Activated naive CD4-positive, alpha-beta T cell treated with anti-CD3 and anti-CD28 coated beads, Interleukin-2, amount 10 ng/mL, durations not matched to agents 7 days and 5 days (primary cell): Measurements from ENCODE around the gene SLC29A4.
"Not testable (repeated sequence)": the region's sequence is repeated elsewhere in the genome, so short reads cannot be mapped to it uniquely, and the experiment has no call there.

Experiments used
- CTCF ChIA-PET: fragments of 350-600 bp; sonication (Branson Sonifier 250); formaldehyde crosslinking; loops from one replicate; lab custom pipeline; 2021; ENCODE audit warnings: antibody characterized with exemption; lab: Charles Lee
- DNase-seq: peaks from one replicate; pipeline ENCODE4 v3.0.0-alpha.2; 2020
- H3K27ac Mint-ChIP-seq: one replicate; pipeline ENCODE4 v1.8.0; 2021; ENCODE audit warnings: mild to moderate bottlenecking, moderate library complexity, mixed read lengths
- H3K27me3 Mint-ChIP-seq: one replicate; pipeline ENCODE4 v1.8.0; 2021; ENCODE audit warnings: mild to moderate bottlenecking, mixed read lengths
- H3K36me3 Mint-ChIP-seq: one replicate; pipeline ENCODE4 v1.8.0; 2021; ENCODE audit warnings: mixed read lengths
- H3K4me1 Mint-ChIP-seq: one replicate; pipeline ENCODE4 v1.8.0; 2021; ENCODE audit warnings: mixed read lengths
- H3K4me3 Mint-ChIP-seq: one replicate; pipeline ENCODE4 v1.8.0; 2021; ENCODE audit warnings: mild to moderate bottlenecking, moderate library complexity, mixed read lengths
- H3K9me3 Mint-ChIP-seq: one replicate; pipeline ENCODE4 v1.8.0; 2021; ENCODE audit warnings: mixed read lengths

Gene SLC29A4

GRCh38 chr7:5296015-5296610, 13.4 kb downstream of the SLC29A4 start:
- CTCF ChIA-PET: no interaction called here
- peaks cover 73% of the 10 kb centered on the region for H3K27me3 Mint-ChIP-seq
- peak overlapping the region; percentile 31 for H3K4me3 Mint-ChIP-seq
- H3K36me3 Mint-ChIP-seq: no peaks in the 10 kb centered on the region
- peak; percentile 51 for DNase-seq
- no peak overlapping the region for H3K27ac Mint-ChIP-seq
- peaks cover 12% of the 10 kb centered on the region for H3K4me1 Mint-ChIP-seq
- H3K9me3 Mint-ChIP-seq: peaks cover 7% of the 10 kb centered on the region

DNA sequence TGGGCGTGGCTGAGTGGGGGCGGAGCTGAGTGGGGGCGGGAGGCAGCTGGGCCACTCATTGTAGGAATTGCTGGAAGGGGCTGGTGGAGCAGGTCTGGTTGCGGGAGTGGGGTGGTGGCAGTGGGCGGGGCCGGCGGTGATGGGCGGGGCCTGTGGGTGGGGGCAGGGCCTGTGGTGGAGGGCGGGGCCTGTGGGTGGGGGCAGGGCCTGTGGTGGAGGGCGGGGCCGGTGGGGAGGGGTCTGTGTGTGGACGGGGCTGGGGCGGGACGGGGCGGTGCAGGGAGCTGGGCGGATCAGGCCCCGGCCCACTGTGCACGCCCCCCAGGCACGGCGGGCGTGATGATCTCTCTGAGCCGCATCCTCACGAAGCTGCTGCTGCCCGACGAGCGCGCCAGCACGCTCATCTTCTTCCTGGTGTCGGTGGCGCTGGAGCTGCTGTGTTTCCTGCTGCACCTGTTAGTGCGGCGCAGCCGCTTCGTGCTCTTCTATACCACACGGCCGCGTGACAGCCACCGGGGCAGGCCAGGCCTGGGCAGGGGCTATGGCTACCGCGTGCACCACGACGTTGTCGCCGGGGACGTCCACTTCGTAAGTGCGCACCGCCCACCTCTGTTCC, 14.0 kb downstream of the SLC29A4 start:
- peaks cover 79% of the 10 kb centered on the region for H3K27me3 Mint-ChIP-seq
- peaks cover 7% of the 10 kb centered on the region for H3K9me3 Mint-ChIP-seq
- peaks cover 12% of the 10 kb centered on the region for H3K4me1 Mint-ChIP-seq
- peak overlapping the region; percentile 63 for H3K4me3 Mint-ChIP-seq
- peak overlapping the region; percentile 39 for H3K27ac Mint-ChIP-seq
- CTCF ChIA-PET: no interaction called here
- no peaks in the 10 kb centered on the region for H3K36me3 Mint-ChIP-seq
- peak; percentile 83 for DNase-seq

GRCh38 chr7:5300366-5300765, 17.6 kb downstream of the SLC29A4 start:
- no peak overlapping the region for H3K27ac Mint-ChIP-seq
- no peaks in the 10 kb centered on the region for H3K9me3 Mint-ChIP-seq
- CTCF ChIA-PET: no interaction called here
- peaks cover 12% of the 10 kb centered on the region for H3K4me1 Mint-ChIP-seq
- H3K4me3 Mint-ChIP-seq: no peak overlapping the region
- DNase-seq: no peak
- H3K36me3 Mint-ChIP-seq: no peaks in the 10 kb centered on the region
- H3K27me3 Mint-ChIP-seq: peaks cover 69% of the 10 kb centered on the region

- no peak for DNase-seq
- Mint-ChIP-seq H3K27ac (no peak overlapping the region), H3K9me3 (no peaks in the 10 kb centered on the region), H3K4me3 (no peak overlapping the region), H3K27me3 (peaks cover 49% of the 10 kb centered on the region), H3K4me1 (no peaks in the 10 kb centered on the region), H3K36me3 (no peaks in the 10 kb centered on the region)
- CTCF ChIA-PET: no interaction called here
Observed at GRCh38 chr7:5302577-5302976, 19.8 kb downstream of the SLC29A4 start.

DNA sequence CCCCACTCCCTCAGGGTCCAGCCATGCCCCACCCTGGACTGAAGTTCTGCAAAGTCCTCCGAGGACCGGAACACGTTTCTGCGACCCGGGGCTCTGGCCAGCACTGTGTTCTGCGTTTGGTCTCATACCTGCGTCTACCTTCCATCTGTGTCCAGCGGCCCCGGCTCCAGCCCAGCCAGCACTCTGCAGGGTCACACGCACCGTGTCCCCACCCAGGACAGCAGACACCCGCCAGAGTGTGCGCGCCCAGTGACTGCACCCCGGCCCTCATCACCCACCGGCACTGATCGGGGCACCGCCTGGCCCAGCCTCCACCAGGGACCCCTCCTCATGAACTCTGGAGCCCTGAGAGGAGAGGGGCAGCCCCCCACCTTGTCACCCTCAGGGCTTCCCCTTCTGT, 20.3 kb downstream of the SLC29A4 start:
- H3K36me3 Mint-ChIP-seq: no peaks in the 10 kb centered on the region
- CTCF ChIA-PET: no interaction called here
- H3K4me3 Mint-ChIP-seq: no peak overlapping the region
- H3K9me3 Mint-ChIP-seq: no peaks in the 10 kb centered on the region
- H3K27ac Mint-ChIP-seq: peak overlapping the region; percentile 19
- peaks cover 44% of the 10 kb centered on the region for H3K27me3 Mint-ChIP-seq
- DNase-seq: no peak
- H3K4me1 Mint-ChIP-seq: no peaks in the 10 kb centered on the region

DNA sequence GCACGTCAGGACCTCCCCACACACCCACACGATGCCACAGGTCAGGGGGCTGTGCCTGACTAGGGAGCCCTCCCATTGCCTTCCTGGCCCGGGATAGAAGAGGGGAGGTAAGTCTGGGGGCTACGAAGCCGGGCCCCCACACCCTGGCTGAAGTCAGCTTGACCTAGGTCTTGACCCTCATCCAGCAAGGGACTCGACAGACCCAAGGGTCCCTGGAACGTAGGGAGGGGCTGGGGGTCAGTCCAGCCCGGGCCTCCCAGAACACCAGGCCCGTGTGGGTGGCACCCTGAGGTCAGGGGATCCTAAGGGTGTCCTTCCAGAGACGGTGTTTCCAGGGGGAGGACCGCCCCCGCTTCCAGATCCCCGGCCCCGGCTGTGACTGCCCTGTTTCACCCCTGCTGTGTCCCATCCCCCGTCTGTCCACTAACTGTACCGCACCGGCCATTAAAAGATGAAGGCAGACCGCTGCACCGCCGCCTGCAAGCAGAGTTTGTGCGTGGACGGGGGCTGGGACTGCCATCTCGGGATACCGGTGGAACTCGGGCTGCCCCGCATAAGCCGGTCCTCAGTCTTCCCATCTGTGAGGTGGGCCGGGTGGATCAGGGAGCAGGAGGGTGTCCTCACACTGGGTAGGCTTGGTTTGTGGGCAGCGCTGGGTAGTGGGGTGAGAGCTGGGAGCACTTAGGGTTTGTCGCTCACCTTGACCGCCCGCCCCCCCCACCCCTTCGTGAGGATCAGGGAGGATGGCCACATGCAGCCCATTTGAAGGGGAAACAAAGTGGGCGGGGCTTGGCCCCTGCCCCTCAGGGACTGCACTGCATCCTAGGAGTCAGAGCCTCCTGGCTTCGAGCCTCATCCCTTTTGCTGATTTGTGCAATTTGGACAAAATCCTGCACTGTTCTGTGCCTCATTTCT, 21.1 kb downstream of the SLC29A4 start:
- CTCF ChIA-PET: no interaction called here
- Mint-ChIP-seq H3K9me3 (no peaks in the 10 kb centered on the region), H3K27ac (no peak overlapping the region), H3K4me3 (no peak overlapping the region), H3K27me3 (peaks cover 36% of the 10 kb centered on the region), H3K4me1 (no peaks in the 10 kb centered on the region), H3K36me3 (peaks cover 4% of the 10 kb centered on the region)
- DNase-seq: no peak

DNA sequence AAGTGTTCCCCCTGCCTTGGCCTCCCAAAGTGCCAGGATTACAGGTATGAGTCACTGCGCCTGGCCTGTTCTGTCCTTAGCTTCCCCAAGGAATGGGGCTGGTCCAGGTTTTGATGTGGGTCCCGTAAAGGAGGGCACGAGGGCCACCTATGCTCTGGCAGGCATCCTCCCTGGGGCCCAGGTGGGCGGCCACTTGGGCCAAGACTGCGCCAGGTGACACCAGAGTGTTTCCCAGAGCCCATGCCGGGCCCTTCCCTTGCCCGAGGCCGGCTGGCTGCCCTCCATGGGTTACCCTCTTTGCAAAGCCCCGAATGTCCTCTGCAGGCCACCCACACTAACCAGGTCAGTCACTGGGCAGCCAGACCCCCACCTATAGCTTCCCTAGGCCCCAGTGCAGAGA, 22.3 kb downstream of the SLC29A4 start:
- H3K27me3 Mint-ChIP-seq: peaks cover 25% of the 10 kb centered on the region
- H3K36me3 Mint-ChIP-seq, H3K27ac Mint-ChIP-seq, CTCF ChIA-PET, H3K4me3 Mint-ChIP-seq, DNase-seq, H3K4me1 Mint-ChIP-seq, H3K9me3 Mint-ChIP-seq: not testable (repeated sequence)

GRCh38 chr7:5307221-5308142, 24.7 kb downstream of the SLC29A4 start:
- H3K36me3 Mint-ChIP-seq: peaks cover 14% of the 10 kb centered on the region
- H3K27me3 Mint-ChIP-seq, DNase-seq, H3K4me3 Mint-ChIP-seq, CTCF ChIA-PET, H3K27ac Mint-ChIP-seq, H3K4me1 Mint-ChIP-seq, H3K9me3 Mint-ChIP-seq: not testable (repeated sequence)

DNA sequence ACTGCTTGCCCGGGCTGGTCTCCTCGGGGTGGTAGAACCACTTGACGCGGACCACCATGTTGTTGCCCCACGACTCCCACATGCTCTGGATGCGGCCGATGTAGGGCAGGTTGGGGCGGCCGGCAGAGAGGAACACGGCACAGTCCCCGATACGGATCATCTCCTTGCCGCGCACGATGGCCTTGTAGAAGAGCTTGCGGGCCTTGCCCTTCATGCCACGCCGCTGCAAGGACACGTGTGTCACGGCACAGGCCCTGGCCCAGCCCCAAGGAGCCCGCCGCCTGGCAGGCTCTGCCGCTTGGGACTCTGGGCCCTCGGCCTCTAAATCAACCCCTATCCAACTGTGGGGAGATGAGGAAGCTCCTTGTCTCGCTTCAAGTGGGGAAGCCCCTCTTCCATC, 26.4 kb downstream of the SLC29A4 start:
- Mint-ChIP-seq H3K4me1 (no peaks in the 10 kb centered on the region), H3K36me3 (peaks cover 14% of the 10 kb centered on the region), H3K4me3 (no peak overlapping the region), H3K9me3 (no peaks in the 10 kb centered on the region), H3K27ac (no peak overlapping the region), H3K27me3 (no peaks in the 10 kb centered on the region)
- DNase-seq: no peak
- CTCF ChIA-PET: no interaction called here

DNA sequence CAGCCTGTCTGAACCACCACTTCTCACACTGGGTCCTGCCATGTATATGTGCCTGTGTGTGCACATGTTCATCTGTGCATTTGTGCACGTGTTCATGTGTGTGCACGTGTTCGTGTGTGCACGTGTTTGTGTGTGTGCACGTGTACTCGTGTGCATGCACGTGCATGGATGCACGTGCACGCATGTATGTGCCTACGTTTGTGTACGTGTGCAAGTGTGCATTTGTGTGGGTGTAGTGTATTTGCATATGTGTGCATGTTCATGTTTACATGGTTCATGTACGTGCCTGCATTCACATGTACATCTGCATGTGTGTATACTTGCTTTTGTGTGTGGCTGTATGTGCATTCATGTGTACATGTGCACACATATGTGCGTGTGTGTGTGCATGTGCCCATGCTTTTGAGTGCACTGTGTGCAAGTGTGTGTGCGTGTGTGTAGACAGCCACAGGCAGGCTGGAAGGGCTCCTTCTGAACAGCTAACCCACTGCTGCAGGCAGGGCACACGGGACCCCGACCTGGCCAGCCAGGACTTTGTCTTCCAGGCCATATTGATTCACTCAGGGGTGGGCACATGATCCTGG, 28.2 kb downstream of the SLC29A4 start:
- Mint-ChIP-seq H3K4me3 (no peak overlapping the region), H3K27ac (no peak overlapping the region), H3K36me3 (peaks cover 20% of the 10 kb centered on the region), H3K9me3 (no peaks in the 10 kb centered on the region), H3K4me1 (no peaks in the 10 kb centered on the region), H3K27me3 (no peaks in the 10 kb centered on the region)
- CTCF ChIA-PET: no interaction called here
- DNase-seq: no peak

DNA sequence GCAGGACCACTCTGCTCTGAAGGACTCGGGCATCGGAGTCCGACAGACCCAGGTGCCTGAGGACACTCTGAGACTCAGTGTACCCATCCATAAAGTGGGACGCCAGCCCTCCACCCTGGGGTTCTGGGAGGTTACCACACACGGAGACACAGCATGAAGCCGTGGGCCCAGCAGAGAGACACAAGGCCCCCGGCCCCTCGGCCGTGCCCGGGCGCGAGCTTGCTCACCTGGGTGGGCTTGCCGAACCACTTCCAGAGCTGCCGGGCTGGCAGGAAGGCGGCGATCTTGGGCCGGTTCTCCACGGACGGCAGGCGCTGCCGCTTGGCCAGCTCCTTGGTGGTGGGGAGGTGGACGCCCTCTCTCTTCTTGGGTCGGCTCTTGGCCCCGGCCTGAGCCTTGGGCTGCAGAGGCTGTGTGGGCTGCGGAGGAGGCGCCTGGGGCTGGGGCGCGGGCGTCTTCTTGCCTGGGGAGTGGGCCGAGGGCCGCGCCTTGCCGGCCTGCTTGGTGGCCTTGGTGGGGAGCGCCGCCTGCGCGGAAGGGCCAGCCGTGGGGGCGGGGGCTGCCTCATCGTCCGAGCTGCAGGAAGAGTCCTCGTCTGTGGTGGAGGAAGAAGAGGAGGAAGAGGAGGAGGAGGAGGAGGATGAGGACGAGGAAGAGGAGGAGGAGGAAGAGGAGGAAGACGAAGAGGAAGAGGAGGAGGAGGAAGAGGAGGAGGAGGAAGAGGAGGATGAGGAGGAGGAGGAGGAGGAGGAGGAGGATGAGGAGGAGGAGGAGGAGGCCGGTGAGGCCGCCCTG, 29.7 kb downstream of the SLC29A4 start:
- H3K9me3 Mint-ChIP-seq, CTCF ChIA-PET, H3K4me3 Mint-ChIP-seq, DNase-seq, H3K27me3 Mint-ChIP-seq, H3K27ac Mint-ChIP-seq, H3K4me1 Mint-ChIP-seq: not testable (repeated sequence)
- peaks cover 28% of the 10 kb centered on the region for H3K36me3 Mint-ChIP-seq

DNA sequence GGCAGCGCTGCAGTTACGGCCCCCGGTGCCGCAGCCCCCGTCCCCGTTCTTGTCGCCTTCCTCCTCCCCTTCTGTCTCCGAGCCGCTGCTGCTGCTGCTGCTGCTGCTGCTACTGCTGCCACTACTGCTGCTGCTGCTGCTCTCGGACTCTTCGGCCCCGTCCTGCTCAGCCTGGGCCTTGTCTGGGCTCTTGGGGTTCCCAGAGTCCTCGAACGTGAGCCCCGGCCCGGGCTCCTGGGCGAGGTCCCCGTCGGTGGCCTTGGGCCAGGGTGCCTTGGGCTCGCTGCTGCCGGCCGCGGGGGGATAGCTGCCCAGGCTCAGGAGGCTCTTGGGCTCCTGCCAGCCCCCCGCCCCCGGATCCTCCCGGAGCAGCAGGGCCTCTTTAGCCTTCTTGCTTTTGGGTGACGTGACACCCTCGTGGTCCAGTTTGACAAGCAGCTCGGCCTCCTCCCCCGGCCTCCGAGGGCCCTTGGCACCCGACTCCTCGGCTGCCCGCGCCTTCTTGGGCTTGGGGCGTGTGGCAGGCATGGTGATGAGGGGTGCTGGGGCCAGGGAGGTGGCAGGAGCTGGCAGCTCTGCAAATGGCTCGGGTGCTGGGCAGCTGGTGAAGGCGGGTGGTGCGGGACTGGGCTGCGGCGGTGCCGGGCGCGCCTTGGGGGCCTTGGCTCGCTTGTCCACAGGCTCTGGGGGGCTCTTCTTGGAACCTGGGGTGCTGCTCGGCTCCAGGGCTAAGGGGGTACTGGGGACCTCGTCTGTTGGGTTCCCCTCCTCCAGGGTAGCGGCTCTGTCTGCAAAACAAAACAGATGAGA, 30.5 kb downstream of the SLC29A4 start:
- H3K36me3 Mint-ChIP-seq: peaks cover 31% of the 10 kb centered on the region
- H3K9me3 Mint-ChIP-seq, CTCF ChIA-PET, DNase-seq, H3K4me1 Mint-ChIP-seq, H3K27ac Mint-ChIP-seq, H3K27me3 Mint-ChIP-seq, H3K4me3 Mint-ChIP-seq: not testable (repeated sequence)
